Endometrium (tissue), 2 donors: ENCODE data around the gene COMMD9.
"Not testable (repeated sequence)": the region's sequence is repeated elsewhere in the genome, so short reads cannot be mapped to it uniquely, and the experiment has no call there.

Source experiments
- FAIRE-seq: peaks from 2 replicates; lab custom pipeline; 2012; peaks lifted over from hg19 to GRCh38; lab: Jason Lieb, UNC
- donor health status: control.
- donor health status: control.

COMMD9 gene

GRCh38 chr11:36289226-36289852, at the start of gene COMMD9:
COMMD9 (minus strand) TSS chr11:36289424; CDS start chr11:36289412, 12 bp downstream.
- peak; percentile 67 for FAIRE-seq

GRCh38 chr11:36333897-36334296, 44.7 kb upstream of the COMMD9 start:
- FAIRE-seq: no peak

GRCh38 chr11:36333468-36333867, 44.2 kb upstream of the COMMD9 start:
- no peak for FAIRE-seq

GRCh38 chr11:36330411-36330810, 41.2 kb upstream of the COMMD9 start:
- no peak for FAIRE-seq

- no peak for FAIRE-seq
Measured at GRCh38 chr11:36328966-36329673, 39.9 kb upstream of the COMMD9 start.

- FAIRE-seq: no peak
Measured at GRCh38 chr11:36326524-36327419, 37.5 kb upstream of the COMMD9 start.

GRCh38 chr11:36325403-36325802, 36.2 kb upstream of the COMMD9 start:
- FAIRE-seq: not testable (repeated sequence)

GRCh38 chr11:36324956-36325355, 35.7 kb upstream of the COMMD9 start:
- not testable (repeated sequence) for FAIRE-seq

- FAIRE-seq: no peak
Measured at GRCh38 chr11:36317992-36318391, 28.8 kb upstream of the COMMD9 start.

GRCh38 chr11:36316049-36316448, 26.8 kb upstream of the COMMD9 start:
- no peak for FAIRE-seq

GRCh38 chr11:36314434-36314767, 25.2 kb upstream of the COMMD9 start:
- FAIRE-seq: no peak

GRCh38 chr11:36313750-36314433, 24.7 kb upstream of the COMMD9 start:
- FAIRE-seq: no peak

GRCh38 chr11:36312611-36313472, 23.6 kb upstream of the COMMD9 start:
- FAIRE-seq: no peak

GRCh38 chr11:36311926-36312595, 22.8 kb upstream of the COMMD9 start:
- no peak for FAIRE-seq

- no peak for FAIRE-seq
Measured at GRCh38 chr11:36309779-36310178, 20.6 kb upstream of the COMMD9 start.

- no peak for FAIRE-seq
Measured at GRCh38 chr11:36308577-36308976, 19.4 kb upstream of the COMMD9 start.

GRCh38 chr11:36306888-36307287, 17.7 kb upstream of the COMMD9 start:
- FAIRE-seq: no peak

GRCh38 chr11:36305047-36305446, 15.8 kb upstream of the COMMD9 start:
- no peak for FAIRE-seq

- FAIRE-seq: no peak
Measured at GRCh38 chr11:36304351-36304750, 15.1 kb upstream of the COMMD9 start.

- no peak for FAIRE-seq
Measured at GRCh38 chr11:36300650-36301049, 11.4 kb upstream of the COMMD9 start.
